Measurements from ENCODE around the gene MS4A6A.
"Not testable (repeated sequence)": the region's sequence is repeated elsewhere in the genome, so short reads cannot be mapped to it uniquely, and the experiment has no call there.

The MS4A6A gene, protein sequence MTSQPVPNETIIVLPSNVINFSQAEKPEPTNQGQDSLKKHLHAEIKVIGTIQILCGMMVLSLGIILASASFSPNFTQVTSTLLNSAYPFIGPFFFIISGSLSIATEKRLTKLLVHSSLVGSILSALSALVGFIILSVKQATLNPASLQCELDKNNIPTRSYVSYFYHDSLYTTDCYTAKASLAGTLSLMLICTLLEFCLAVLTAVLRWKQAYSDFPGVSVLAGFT

GRCh38 chr11:60182541-60183330 lies at the start of gene MS4A6A:
TSS of gene MS4A6A (minus strand) at chr11:60183083. CDS start at chr11:60181727, 1,356 bp downstream.
- intact Hi-C loops (cut with DNase I), result no loop called here
- DNase-seq, result no peak

GRCh38 chr11:60230681-60231080 lies 47.8 kb upstream of the MS4A6A start:
- intact Hi-C loops (cut with DNase I), result no loop called here
- DNase-seq, result no peak

- intact Hi-C loops (cut with DNase I), result no loop called here
- DNase-seq, result no peak
Observed at GRCh38 chr11:60222141-60222540, 39.3 kb upstream of the MS4A6A start.

GRCh38 chr11:60221692-60222091 lies 38.8 kb upstream of the MS4A6A start:
- no peak for DNase-seq
- intact Hi-C loops (cut with DNase I), result no loop called here

DNA sequence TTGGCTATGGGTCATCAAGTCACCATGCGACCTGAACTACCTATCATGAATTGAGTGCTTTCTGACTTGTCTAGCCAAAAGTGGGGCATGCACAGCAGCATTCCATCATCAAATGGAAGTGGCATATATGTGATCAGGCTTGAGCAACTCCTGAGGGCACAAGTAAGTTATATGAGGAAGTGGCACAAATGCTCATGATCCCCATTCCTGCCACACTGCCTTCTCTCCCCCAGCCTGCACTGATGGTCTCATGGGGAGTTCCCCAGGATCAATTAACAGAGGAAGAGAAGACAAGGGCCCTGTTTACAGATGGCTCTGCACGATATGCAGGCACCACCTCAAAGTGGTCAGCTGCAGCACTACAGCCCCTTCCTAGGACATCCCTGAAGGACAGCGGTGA lies 38.3 kb upstream of the MS4A6A start:
- no peak for DNase-seq
- intact Hi-C loops (cut with DNase I), result no loop called here

DNA sequence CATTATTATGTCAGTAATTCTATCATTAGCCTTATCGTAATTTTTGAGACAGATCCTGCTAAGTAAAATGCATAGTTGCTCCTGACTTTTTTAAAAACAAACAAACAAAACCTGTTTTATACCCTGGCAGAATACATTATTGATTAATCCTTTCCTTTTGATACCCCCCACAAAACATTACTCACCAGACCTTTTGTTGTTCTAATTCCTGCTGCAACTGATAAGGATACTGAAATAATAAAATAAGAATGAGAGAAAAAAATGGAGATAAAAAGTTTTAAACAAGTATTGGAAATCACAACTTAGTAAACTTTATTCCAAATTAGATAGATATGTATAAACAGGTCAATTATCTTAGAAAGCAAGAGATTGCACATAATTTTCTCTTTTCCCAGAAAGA lies 31.5 kb upstream of the MS4A6A start:
- DNase-seq, result no peak
- intact Hi-C loops (cut with DNase I), result no loop called here

- no peak for DNase-seq
- intact Hi-C loops (cut with DNase I), result no loop called here
Observed at GRCh38 chr11:60211206-60211605, 28.3 kb upstream of the MS4A6A start.

DNA sequence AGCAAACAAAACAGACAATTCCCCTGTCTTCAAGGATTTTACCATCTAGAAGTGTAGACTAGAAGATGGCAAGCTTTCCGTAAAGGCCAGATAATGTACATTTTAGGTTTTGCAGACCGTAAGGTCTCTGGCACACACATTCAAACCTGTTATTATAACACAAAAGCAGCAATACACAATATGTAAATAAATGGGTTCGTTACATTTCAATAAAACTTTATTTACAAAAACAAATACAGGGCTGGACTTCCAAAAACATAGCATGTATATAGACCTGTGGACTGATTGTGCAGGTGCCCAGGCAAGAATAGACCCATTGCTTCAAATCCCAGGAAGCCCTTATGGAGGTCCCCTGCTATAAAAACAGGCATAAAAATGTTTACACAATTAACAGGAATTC lies 27.1 kb upstream of the MS4A6A start:
- no peak for DNase-seq
- intact Hi-C loops (cut with DNase I), result no loop called here

DNA sequence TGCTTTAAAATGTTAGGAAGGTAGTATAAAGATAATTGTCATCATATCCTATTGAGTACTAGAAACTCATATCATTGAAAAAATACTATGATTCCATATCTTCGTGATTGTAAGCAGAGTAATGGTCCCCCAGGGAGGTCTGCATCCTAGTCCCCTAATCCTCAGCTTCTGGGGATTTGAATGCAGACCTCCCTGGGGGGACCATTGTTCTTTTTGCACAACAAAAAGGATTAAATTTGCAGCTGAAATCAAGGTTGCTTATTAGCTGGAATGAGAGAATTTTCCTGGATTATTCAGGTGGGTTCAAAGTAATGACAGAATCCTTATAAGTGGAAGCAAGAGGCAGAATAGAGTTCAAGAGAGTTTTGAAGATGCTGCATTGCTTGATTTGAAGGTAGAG lies 26.1 kb upstream of the MS4A6A start:
- intact Hi-C loops (cut with DNase I), result no loop called here
- no peak for DNase-seq

- intact Hi-C loops (cut with DNase I), result no loop called here
- no peak for DNase-seq
Observed at GRCh38 chr11:60208146-60208895, 25.4 kb upstream of the MS4A6A start.

DNA sequence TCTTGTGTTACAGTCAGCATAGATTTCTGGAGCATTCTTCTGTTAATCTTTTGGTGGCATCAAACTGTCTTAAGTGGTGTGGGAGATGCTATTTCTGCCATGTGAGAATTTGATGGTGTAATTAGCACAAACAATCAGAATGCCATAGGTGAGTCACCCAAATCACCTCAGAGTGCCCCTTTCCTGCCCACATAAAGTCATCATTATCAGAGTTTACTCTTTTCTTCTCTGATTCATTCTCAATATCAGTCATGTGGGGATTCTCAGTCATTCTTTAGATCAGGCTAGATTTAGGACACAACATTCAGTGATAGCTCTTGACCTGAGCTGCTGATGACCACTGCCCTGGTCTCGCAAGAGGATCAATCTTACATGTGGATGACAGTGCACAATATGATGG lies 23.7 kb upstream of the MS4A6A start:
- intact Hi-C loops (cut with DNase I), result no loop called here
- DNase-seq, result no peak

GRCh38 chr11:60204922-60205321 lies 22.0 kb upstream of the MS4A6A start:
- no peak for DNase-seq
- intact Hi-C loops (cut with DNase I), result no loop called here

GRCh38 chr11:60201334-60201733 lies 18.5 kb upstream of the MS4A6A start:
- intact Hi-C loops (cut with DNase I), result not testable (repeated sequence)
- peak in 2 of 10 donors; percentile 70 to 77 for DNase-seq

- no peak for DNase-seq
- intact Hi-C loops (cut with DNase I), result no loop called here
Observed at GRCh38 chr11:60197442-60197841, 14.6 kb upstream of the MS4A6A start.

DNA sequence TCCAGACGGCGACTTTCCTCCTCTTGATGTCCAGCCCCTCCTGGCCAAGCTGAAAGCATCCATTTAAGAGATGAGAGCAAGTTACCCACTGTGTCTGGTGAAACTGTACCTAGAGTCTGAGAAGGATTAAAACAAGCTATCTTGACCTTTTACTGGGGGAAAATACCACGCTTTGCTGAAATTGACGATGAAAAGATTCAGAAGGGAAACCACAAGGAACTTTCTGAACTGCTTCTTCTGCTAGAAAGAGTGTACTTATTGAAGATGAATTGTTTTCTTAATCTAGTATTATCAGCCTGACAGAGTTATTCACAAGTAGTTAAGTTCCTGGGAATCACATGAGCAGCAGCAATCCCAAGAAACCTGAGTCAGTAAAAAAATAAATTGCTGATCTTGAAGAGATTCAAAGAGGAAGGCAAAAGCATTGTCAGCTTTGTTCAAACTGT lies 13.1 kb upstream of the MS4A6A start:
- intact Hi-C loops (cut with DNase I), result no loop called here
- no peak for DNase-seq

GRCh38 chr11:60194511-60194910 lies 11.6 kb upstream of the MS4A6A start:
- intact Hi-C loops (cut with DNase I), result no loop called here

GRCh38 chr11:60193687-60194433 lies 11.0 kb upstream of the MS4A6A start:
- intact Hi-C loops (cut with DNase I), result no loop called here
- DNase-seq, result peak in 3 of 10 donors; percentile 7 to 48 (median 46)

More at GRCh38 chr11:60194511-60194910, 11.6 kb upstream of the MS4A6A start:
- DNase-seq, result no peak

GRCh38 chr11:60192564-60192963 lies 9.7 kb upstream of the MS4A6A start:
- DNase-seq; intact Hi-C loops (cut with DNase I): not testable (repeated sequence)

DNA sequence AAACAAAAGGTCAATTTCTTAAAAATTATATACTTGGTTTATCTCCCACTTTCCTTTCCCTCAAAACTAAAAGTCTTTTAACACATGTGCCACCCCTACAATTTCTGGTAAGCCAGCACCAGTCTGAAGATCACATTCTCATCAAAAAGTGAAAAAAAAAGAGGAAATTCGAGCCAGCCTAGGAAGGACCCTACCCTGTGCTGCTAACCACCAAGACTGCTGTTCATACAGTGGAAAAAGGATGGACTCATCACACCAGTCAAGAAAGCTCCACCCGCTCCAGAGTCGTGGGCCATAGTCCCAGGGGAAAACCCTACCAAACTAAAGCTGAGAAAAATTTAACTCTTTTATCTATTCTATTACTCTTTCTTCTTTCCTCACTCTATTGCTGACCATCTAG lies 5.6 kb upstream of the MS4A6A start:
- DNase-seq; intact Hi-C loops (cut with DNase I): not testable (repeated sequence)

DNA sequence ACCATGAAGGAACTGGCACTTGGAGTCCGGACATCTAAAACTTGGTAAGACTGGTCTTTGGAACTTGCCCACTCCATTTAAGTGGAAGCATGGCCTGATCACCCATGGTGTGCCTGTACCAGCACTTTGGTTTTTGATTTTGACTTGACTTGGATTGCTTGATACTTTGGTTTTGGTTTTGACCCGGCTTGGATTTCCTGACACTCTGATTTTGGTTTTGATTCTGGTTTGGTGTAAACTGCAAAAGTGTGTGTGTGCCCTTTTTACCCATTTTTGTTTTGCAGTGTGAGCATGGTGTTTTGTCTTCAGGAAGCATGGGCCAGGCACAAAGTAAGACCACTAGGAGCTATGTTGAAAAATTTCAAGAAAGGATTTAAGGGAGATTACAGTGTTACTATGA lies 3.2 kb upstream of the MS4A6A start:
- intact Hi-C loops (cut with DNase I); DNase-seq: not testable (repeated sequence)

GRCh38 chr11:60185512-60185827 lies 2.6 kb upstream of the MS4A6A start:
- intact Hi-C loops (cut with DNase I); DNase-seq: not testable (repeated sequence)

Measured in posterior cingulate gyrus (tissue), 11 donors.